ENCODE data around the gene NHERF2.

DNA sequence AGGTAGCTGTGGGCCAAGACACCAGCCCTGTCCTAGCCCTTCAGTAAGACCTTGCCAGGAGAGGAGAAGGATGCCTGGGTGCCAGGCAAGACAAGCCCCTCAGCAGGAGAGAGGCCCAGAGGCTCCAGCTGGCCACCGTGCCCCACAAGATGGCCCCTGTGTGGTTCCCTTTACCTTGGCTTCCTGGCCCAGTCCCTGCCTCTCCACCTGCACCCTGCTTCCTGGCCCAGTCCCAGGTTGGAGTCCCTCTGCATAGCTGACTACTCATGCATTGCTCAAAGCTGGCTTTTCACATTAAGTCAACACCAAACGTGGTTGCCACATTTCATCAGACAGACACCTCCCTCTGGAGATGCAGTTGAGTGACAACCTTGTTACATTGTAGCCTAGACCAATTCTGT lies 33.0 kb upstream of the NHERF2 start:
- TF ChIP-seq CREB1 (IDR thresholded peaks at IDR 0.05; ENCODE audit: low read depth) (no peak), RAD21 (IDR thresholded peaks at IDR 0.05; ENCODE audit: low read depth) (no peak), TAF1 (IDR thresholded peaks at IDR 0.05; ENCODE audit: low read depth) (no peak), CEBPB (IDR thresholded peaks at IDR 0.05) (peak; percentile 56; the same call in 1 of the 2 replicates), EP300 (IDR thresholded peaks at IDR 0.05; ENCODE audit: borderline replicate concordance) (0 out of 2 replicates have a peak, but pooled peaks have one; percentile 16)
- TF ChIP-seq, protein P1, sequence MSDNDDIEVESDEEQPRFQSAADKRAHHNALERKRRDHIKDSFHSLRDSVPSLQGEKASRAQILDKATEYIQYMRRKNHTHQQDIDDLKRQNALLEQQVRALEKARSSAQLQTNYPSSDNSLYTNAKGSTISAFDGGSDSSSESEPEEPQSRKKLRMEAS (IDR thresholded peaks at IDR 0.05), result no peak

Data from Ishikawa (cell line).